Vagina (tissue), 2 donors: Measurements from ENCODE around the gene S100A9.

Experiments
- POLR2A ChIP-seq, 2 donors: fragments of 450-650 bp; IDR thresholded peaks; one replicate each; pipeline ENCODE4 v1.6.1; 2017; ENCODE audit warnings: antibody characterized with exemption in 2 of 2, mild to moderate bottlenecking in 2 of 2, moderate library complexity in 2 of 2
- POLR2AphosphoS5 ChIP-seq, 2 donors: sonication (generic); formaldehyde crosslinking; IDR thresholded peaks; one replicate each; pipeline ENCODE4 v1.9.0; 2017; ENCODE audit warnings: antibody characterized with exemption in 2 of 2, mild to moderate bottlenecking in 2 of 2, low read depth in 1 of 2; ENCODE audit not compliant: insufficient read depth in 1 of 2
- TF ChIP-seq, protein P1 (sequence below), 3 experiments: fragments of 450-650 bp in 2 of 3; fragments of 200-600 bp in 1 of 3; sonication (generic) in 1 of 3; IDR thresholded peaks; one replicate each; pipeline ENCODE4 v1.5.1; 2017 to 2019; ENCODE audit warnings: antibody characterized with exemption in 3 of 3, mild to moderate bottlenecking in 2 of 3, moderate library complexity in 2 of 3

DNA sequence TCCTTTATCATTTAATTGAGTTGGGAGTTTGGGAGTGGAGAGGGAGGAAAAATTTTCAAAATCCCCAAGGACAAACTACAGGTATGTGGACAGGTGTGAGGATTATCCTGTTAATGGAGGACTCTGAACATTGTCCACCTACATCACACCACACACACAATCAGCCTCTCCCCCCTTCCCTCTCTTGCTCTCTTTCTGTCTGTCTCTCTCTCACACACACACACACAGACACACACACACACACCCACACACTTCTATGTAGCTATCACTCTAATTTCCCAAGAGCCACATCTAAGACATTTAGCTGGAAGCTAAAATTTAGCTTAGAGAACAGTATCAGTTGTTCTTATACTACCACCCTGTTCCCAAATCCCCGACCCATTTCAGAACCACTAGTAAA is 31.7 kb downstream of the S100A9 start:
- no peak for TF ChIP-seq POLR2AphosphoS5 (IDR thresholded peaks at IDR 0.05; ENCODE audit: insufficient read depth in 1 of 2, low read depth in 1 of 2)
- TF ChIP-seq, protein P1, sequence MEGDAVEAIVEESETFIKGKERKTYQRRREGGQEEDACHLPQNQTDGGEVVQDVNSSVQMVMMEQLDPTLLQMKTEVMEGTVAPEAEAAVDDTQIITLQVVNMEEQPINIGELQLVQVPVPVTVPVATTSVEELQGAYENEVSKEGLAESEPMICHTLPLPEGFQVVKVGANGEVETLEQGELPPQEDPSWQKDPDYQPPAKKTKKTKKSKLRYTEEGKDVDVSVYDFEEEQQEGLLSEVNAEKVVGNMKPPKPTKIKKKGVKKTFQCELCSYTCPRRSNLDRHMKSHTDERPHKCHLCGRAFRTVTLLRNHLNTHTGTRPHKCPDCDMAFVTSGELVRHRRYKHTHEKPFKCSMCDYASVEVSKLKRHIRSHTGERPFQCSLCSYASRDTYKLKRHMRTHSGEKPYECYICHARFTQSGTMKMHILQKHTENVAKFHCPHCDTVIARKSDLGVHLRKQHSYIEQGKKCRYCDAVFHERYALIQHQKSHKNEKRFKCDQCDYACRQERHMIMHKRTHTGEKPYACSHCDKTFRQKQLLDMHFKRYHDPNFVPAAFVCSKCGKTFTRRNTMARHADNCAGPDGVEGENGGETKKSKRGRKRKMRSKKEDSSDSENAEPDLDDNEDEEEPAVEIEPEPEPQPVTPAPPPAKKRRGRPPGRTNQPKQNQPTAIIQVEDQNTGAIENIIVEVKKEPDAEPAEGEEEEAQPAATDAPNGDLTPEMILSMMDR (IDR thresholded peaks at IDR 0.05) = no peak
- TF ChIP-seq POLR2A (IDR thresholded peaks at IDR 0.05) = no peak
